Measurements from ENCODE around the gene HHAT.

- TF ChIP-seq CTCF (conservative IDR thresholded peaks at IDR 0.05; ENCODE audit: low read length) (no peak), EZH2phosphoT487 (IDR thresholded peaks at IDR 0.05; ENCODE audit: borderline replicate concordance) (no peak)
Measured at GRCh38 chr1:210551899-210552298, 223.2 kb downstream of the HHAT start.

Data from Loucy (cell line).